Epithelial cell of esophagus (primary cell): ENCODE results near the gene MMP25.

Source experiments
- DNase-seq: peaks from one replicate; pipeline ENCODE4 v3.0.0; 2010; ENCODE audit warnings: low read depth
- H3K4me3 ChIP-seq: 2 replicates; pipeline ENCODE4 v1.5.1; 2011; ENCODE audit warnings: mild to moderate bottlenecking, low read length, control low read depth
- CTCF ChIP-seq: IDR thresholded peaks from 2 replicates; pipeline ENCODE4 v1.5.1; 2011; ENCODE audit warnings: low read depth, mild to moderate bottlenecking, low read length, control low read depth, inconsistent platforms; ENCODE audit not compliant: insufficient read depth; ENCODE audit errors: missing control alignments

The MMP25 gene

GRCh38 chr16:3099732-3100499 is 53.6 kb downstream of the MMP25 start:
- peak overlapping the region; percentile 22 for H3K4me3 ChIP-seq
- peak; percentile 97 for DNase-seq
- no peak for TF ChIP-seq CTCF

- peak; percentile 61 for TF ChIP-seq CTCF
- H3K4me3 ChIP-seq, result no peak overlapping the region
- DNase-seq, result peak; percentile 41
Observed at GRCh38 chr16:3101018-3101840, 54.9 kb downstream of the MMP25 start.

- TF ChIP-seq CTCF, result no peak
- DNase-seq, result no peak
- H3K4me3 ChIP-seq, result no peak overlapping the region
Observed at GRCh38 chr16:3101841-3102470, 55.6 kb downstream of the MMP25 start.

- no peak for TF ChIP-seq CTCF
- H3K4me3 ChIP-seq, result peak overlapping the region; percentile 73
- DNase-seq, result peak; percentile 94
Observed at GRCh38 chr16:3106205-3106928, 60.0 kb downstream of the MMP25 start.
